T-helper 2 cell (primary cell): ENCODE data around the gene PACSIN2.

Experiments
- DNase-seq, 5 experiments: peaks; one replicate each; pipeline versions ENCODE4 v3.0.0 to v3.0.0-alpha.2; 2012 to 2022

Gene PACSIN2

DNA sequence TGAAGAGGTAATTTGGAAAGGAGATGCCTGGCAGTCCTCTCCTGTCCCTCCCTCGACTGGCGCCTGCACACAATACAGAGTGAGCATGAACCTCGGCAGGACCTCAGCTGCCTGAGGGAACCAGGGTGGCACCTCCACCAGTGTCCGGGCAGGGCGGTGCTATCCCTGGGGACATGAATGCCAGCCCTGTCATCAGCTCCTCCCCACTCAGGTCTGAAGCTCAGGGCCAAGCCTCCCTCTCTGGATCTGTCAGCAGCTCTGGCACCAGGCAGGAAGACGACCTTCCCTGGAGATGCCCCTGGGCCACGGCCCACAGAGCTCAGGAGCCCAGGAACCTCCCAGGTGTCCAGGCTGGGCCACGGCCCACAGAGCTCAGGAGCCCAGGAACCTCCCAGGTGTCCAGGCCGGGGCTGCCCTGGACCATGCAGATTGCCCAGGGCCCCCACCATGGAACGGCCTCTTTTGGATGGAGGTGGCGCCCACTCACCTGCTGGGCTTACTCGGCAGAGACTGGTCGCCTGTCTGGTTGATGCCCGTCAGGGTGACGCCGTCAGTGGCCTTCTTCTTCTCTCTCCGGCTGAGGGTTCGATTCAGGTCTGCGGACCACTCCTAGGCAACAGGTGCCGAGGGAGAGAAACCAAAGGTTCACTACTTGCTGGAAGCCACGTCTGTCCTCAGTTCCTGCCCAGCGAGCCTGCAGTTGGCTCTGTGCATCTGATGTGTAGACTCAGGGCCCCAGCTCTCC is 136.2 kb downstream of the PACSIN2 start:
- DNase-seq: no peak

DNA sequence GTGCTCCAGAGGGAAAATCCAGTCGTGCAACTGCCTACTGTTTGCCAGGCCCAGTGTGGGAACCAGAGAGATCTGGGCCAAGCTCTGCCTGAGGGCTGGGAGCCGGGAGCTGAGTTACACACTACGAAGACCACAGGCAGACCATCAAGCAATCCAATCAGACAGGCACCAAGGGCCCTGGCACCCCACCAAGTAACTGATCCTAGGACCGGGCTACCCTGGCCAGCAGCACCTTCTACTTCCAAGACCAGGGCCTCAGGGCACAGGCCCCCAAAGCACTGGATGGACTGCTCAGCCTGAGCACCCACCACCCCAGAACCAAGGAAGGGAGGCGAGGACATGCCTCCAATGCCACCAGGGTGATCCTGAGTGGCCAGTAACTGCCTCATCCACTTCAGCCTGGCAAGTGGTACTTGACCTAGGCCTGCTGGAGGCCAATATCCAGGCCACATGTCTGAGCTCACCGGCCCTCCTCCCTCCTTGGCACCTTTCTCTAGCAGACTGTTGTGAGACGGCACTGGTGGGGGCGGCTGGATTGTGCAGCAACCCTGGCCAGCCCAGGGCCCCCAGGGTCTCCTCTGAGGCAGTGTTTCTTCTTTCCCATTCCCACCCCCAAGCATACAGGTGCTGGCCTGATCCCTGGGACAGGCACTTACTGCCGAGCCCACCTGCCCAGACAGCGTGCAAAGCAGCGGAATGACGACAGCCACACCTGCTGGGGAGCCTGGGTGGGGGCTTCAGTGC is 137.2 kb downstream of the PACSIN2 start:
- no peak for DNase-seq

DNA sequence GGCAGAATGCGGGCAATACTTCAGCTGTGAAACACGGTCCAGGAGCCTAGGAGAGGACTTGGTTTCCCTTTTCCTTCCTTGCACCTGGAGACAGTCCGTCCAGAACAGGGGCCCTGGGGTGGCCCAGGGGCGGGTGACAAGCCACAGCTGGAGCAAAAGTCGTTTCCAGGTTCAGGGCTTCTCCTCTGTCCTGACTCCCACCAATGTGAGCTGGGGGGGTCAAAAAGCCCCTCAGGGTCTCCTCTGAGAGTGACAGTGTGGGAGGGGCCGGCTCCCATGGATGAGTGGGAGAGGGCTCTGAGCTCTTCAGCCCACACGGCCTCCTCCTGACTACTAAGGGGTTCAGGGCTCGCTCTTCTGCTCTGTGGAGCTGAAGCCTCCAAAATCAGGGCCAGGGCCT is 137.8 kb downstream of the PACSIN2 start:
- no peak for DNase-seq

DNA sequence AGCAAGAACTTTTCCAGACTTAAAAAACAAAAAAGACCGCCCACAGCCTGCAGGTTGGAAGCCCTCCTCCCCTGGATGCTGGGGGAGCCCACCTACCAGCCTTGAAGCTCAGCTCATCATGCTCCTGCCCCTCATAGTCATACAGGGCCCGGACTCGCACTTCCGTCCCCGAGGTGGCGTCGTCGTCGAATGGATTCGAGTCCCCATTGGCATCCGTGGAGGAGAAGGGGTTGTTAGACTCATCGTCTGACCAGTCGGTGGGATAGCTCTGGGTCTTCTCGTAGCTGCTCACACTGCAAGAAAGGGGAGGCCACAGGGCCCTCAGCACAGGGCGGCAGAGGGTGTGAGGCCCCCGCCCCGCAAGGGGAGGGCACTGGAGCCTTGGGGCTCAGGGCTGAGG is 138.9 kb downstream of the PACSIN2 start:
- no peak for DNase-seq

DNA sequence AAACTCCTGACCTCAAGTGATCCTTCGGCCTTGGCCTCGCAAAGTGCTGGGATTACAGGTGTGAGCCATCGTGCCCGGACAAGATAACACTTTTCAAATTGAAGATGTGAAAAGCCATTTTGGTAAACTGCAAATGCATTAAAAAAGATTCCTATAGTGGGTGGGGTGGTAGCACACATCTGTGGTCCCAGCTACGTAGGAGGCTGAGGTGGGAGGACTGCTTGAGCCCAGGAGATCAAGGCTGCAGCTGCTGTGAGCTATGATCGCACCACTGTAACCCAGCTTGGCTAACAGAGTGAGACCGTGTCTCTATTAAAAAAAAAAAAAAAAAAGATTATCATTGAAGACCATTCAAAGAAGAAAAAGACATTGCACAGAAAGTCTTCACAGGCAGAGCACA is 140.9 kb downstream of the PACSIN2 start:
- DNase-seq: no peak

DNA sequence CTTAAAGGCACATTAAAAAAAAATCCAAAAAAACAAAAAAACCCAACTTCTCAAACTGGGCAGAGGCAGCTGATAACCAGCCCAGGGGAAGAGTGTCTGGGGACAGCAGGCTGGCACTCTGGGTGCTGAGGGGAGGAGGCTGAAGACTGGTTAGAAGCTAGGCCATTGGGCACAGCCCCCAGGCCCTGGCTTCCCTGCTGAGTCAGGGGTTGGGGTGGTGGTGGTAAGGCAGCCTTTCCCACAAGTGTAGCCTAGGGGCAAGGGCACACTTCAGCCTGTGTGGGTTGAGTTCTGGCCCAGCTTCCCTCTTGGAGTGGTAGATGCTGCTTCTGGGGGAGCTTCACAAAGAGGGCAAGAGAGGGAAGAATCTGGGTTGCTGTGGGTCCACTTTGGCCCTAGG is 141.6 kb downstream of the PACSIN2 start:
- no peak for DNase-seq

DNA sequence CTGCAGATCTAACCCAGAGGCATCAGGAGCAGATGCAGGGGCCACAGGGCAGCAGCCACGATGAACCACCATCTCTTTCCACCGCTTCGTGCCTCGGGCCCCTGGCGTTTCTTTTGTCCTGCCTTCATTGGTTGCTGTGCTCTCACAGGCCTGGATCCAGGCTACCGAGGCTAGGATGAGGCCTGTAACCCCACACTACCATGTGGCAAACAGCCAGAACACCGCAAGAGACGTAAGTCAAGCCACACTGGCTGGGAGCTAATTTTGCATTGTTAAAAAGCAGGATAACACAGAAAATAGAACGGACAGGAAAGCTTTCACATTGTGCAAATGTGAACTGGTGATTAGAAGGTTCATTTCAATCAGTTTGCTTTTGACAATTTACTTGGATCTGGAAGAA is 142.1 kb downstream of the PACSIN2 start:
- no peak for DNase-seq

DNA sequence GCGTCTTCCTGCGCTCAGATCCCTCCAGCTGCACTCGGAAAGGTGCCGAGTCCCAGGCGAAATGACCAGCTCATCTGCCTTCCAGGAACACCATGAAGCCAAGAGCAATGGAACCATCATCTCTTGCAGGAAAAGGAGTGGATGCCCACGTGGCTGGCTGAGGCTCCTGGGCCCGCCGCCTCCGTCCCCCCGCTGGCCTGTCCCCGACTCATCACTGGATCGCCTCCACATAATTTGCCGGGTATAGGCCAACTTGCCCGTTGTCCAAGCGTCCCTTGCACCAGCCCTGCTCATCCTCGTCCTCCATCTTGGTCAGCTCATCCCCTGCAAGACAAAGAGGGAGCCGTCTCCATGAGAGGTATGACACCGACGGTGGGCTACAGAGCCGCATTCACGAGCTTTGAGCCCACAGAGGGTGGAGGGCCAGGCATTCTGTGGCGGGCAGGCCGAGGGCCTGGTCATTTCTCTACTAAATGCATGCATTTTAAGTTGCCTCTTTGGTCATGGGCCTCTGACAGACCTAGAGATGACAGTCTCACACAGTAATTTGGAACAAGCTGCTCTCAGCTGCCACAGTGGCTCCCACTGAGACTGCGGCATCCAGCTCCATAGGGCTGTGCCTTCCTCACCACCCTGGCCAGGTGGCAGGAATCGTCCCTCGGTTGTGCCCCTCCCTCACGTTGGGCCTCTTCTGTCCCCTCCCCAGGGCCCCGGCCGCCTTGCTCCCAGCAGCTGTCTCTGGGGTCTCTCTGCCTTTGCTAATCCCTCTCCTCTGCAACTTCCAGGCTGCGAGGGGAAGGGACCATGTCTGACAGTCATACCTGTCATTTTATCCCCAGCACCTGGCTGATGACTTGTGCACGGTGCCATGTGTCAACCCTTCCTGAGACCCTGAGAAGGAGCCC is 143.6 kb downstream of the PACSIN2 start:
- DNase-seq: no peak

DNA sequence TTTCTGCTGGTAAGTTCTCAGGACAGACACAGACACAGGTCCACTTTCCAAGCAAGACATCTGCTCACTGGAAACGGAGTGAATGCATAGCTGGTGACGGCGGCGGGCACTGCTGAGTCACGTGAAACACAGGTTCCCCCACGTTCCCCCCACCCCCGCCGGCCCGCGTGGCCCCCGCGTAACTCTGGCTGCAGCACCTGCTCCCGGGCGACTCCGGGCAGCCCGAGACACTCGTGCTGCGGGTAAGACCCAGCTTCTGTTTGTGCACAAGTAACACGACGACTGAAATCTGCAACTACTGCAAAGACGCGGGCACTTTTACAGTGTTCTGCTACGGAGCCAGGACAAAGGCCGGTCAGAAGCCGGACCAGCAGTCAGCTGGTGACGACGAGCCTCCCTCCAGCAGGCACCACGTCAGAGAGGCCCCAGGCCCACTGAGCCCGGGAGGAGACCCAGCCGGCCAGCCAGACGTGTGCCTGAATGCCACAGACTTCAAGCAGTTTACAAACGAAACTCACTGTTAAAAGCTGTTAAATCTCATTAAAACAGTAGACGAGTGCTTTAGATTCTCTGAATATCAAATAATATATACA is 145.0 kb downstream of the PACSIN2 start:
- no peak for DNase-seq

DNA sequence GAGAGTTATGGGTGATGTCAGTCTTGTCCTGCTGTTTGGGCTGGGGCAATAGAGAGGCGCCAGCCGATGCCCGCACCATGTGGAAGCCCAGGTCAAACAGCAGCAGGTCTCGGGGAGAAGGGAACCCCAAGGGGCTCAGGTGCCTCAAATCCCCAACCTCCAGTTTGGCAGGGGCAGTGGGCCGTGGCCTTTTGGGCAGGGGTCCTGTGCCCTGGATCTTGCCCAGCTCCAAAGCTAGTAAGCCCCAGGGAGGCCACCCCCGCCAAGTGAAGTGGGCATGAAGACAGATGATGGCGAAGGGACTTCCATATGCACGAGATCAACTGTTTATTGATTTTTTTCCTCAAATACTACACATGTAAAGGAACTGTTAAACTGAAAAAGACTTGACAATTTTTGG is 145.5 kb downstream of the PACSIN2 start:
- no peak for DNase-seq

DNA sequence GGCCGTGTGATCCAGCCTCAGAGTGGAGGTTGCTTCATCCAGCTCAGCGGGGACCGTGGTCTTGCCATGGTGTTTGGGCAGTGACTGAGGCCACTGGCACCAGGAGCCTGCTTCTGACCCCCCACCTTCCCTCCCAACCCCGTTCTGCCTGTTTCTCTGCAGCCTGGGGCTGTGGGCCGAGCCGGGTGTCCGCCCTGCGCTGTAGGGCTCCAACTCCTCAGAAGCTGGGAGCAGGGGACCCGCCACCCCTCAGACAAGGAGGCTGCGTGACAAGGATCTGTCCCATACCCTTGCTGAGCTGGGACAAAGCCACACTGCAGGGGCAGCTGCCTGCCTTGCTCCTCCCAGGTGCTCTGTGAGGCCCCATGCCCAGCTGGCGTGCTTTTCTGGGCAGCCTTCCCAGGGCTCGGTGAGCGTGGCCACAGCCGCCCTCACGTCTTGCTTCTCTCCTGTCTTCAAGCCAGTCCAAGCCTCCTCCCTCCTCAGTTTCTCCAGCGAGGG is 146.1 kb downstream of the PACSIN2 start:
- DNase-seq: no peak

DNA sequence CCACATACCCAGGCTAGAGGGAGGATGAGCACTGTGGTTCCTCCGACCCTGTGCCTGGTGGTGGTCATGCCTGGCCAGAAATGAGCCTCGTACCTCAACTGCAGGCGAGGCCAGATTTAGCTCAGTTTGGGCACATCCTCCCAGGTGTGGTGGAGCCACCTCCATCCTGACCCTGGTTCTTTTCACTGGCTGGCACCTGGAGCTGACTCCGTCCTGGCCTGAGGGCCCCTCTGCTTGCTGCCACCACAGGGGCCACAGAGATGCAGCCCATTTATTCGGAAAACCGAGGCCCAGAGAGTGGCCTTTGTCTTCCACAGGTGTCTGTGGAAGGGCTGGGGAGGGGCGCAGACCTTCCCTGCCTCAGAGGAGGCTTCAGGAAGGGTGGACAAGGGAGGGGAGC is 148.8 kb downstream of the PACSIN2 start:
- no peak for DNase-seq

DNA sequence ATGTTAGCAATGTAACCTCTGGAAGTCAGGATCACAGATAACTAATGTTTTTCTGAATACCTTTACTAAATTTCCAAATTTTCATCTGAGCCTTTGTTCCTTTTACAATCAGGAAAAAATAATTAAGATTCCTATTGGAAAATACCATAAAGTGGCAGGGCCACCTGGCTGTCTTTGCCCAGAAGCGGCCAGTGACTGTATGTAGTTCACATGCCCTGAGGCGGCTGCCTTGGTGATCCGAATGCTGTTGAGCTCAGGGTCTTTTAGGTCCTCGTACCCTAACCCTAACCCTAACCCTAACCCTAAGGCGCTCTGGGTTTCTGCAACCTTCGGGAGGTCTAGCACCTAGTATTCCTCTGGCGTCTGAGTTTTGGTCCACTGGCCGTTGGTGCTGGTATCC is 149.4 kb downstream of the PACSIN2 start:
- no peak for DNase-seq

DNA sequence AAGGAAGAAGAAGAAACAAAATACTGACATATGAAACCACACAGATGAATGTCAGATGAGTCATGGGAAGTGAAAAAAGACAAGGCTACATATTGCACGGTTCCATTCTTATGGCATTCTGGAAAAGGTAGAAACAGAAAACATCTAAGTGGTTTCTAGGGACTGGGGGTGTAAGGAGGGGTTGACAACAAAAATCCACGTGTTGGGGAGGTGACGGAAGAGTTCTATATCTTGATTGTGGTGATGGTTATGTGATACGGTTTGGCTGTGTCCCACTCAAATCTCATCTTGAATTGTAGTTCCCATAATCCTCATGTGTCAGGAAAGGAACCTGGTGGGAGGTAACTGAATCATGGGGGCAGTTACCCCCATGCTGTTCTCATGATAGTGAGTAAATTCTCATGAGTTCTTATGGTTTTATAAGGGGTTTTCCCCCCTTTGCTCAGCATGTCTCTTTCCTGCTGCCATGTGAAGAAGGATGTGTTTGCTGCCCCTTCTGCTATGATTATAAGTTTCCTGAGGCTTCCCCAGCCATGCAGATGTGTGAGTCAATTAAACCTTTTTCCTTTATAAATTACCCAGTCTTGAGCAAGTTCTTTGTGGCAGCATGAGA is 151.5 kb downstream of the PACSIN2 start:
- peak in 1 of 5 experiments; percentile 42 for DNase-seq

DNA sequence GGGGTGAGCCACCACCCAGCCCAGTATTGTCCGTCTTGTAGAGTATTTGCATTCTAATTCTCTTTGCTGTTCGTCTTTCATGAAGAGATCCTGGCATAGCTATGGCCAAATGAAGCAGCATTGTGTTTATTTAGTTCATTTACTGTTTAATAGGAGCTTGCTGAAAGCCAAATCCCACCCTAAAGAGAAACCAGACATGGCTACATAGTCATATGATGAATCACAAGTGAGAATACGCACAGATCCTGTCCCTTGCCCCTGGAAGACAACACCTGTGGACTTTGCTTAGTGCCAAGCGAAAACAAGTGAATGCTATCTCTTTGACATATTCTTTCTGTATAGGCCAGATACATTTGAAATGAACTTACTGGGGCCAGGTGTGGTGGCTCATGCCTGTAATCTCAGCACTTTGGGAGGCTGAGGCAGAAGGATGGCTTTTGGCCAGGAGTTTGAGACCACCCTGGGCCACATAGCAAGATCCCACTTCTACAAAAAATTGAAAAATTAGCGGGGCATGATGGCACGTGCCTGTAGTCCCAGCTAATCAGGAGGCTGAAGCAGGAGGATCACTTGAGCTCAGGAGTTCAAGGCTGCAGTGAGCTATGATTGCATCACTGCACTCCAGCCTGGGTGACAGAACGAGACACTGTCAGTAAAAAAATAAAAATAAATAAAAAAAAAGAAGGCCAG is 152.8 kb downstream of the PACSIN2 start:
- no peak for DNase-seq

DNA sequence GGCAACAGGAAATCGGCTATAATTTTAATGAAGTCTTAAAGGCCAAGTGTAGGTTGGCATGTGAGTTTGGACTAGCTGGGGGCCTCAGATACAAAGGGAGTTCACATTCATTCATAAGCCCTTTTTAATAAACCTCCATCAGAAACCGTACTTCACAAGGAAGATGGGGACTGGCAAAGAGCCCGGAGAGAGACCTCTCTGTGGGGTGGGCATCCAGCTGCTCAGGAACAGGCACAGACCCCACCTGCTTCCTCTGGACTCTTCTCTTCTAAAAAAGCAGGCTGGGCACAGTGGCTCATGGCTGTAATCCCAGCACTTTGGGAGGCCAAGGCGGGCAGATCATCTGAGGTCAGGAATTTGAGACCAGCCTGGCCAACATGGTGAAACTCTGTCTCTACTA is 154.0 kb downstream of the PACSIN2 start:
- DNase-seq: no peak

DNA sequence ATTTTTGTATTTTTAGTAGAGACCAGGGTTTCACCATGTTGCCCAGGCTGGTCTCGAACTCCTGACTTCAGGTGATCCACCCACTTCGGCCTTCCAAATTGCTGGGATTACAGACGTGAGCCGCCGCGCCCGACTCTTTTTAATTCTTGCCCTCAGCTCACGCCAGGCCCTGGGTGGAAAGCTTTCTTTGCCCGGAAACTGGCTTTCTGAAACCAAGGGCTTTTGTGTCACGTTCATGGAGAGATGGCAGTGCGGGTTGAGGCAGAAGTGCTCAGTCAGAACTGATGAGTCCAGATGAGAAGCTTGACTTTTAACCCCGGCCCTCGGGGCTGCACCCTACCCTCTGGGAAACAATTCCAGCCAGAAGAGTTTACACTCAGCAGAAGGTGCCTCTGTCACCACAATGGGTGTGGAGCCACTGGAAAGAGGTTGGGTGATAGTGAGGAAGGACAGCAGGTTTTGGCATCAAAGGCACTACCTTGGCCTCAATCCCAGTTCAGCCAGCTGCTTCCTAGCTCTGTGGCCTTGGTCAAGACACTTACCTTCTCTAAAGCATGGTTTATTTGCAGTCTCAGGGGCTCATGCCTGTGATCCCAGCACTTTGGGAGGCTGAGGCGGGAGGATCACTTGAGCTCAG is 157.0 kb downstream of the PACSIN2 start:
- no peak for DNase-seq

DNA sequence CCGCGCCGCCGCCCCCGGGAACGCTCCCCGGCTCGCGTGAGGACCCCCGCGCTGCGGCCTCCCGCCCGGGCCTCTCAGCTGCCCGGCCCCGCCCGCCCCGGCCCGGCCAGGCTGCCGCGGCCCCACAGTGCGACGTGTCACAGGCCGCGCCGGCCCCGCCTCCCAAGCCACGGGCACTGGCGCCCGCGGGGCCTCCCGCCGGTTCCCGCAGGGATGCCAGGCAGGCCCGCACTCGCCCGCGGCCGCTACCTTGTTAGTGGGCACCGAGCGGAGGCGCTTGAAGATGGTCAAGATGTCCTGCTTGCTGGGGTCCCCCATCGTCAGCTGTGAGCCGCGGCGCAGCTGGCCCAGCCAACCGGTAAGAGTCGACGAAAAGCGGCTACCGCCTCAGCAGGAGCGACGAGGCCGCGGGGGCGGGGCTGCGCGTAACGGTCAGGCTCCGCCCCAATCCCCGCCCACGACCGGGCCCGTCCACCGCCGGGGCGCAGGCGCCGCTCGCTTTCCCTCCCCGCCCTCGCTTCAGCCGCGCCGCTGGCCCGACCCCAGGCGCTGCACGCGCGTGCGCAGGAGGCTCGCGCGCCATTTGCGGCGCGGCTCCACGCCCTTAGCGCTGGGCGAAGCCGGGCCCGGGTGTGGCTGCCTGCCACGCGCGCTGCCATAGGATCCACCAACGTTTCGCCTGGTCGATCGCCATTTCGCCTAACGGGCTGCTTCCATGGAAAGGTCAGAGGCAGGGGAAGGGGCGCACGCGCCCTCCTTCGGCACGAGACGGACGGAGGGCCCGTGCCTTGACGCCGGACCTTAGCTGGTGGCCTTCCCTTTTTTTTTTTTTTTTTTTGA is 157.9 kb downstream of the PACSIN2 start, which contains the start of gene ARFGAP3:
ARFGAP3 (minus strand) TSS at position 409 of the 840 bp plus-strand sequence; CDS start at position 318, 91 bp downstream.
- DNase-seq: peak; percentile 90 to 95 (median 94)

DNA sequence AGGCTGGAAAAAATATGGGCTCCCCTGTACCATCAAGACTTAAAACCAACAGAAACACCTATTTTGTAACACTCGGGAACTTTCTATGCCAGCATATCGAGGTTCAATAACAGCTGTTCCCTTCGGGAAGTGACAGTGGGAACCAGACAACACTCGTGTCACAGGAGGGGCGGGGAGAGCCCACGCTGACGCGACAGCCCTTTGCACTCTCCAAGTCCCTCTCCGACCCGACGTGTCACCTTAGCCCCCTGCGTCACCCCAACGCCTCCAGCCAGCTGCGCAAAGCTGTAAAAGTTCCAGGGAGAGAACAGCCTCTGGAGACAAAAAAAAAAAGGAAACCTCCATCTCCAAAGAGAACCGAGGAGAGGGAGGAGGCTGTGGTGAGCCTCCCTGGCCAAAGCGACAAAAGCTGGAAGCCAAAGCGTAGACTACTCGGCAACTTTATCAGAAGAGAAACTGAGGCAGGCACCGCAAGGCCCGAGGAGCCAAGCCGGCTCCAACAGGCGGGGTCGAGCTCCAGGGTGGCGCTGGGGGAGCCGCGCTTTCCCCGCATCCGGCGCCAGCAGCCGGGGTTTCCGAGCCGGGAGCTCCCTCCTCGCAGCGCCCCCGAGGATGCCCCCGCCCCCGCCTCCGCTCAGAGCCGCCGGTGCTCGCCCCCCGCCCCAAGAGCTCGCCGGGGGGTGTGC is 158.6 kb downstream of the PACSIN2 start:
- peak; percentile 37 to 81 (median 61) for DNase-seq
